Trophoblast cell (in vitro differentiated cells and primary cell): ENCODE measurements around the gene RAD51B.
A peak's percentile ranks its signal among the peaks of the same experiment; 100 is the strongest.

Experiments used
- DNase-seq, 2 donors: peaks; one replicate each; pipeline ENCODE4 v3.0.0-alpha.2; 2016
- H2AFZ ChIP-seq: 2 replicates; pipeline ENCODE4 v1.6.1; 2013; ENCODE audit warnings: low read length, moderate library complexity, mild to moderate bottlenecking; ENCODE audit not compliant: insufficient read depth, poor library complexity
- H2AK5ac ChIP-seq: 2 replicates; pipeline ENCODE4 v1.6.1; 2013; ENCODE audit warnings: mild to moderate bottlenecking, low read length
- H2BK120ac ChIP-seq: 2 replicates; pipeline ENCODE4 v1.6.1; 2013; ENCODE audit warnings: low read length, mild to moderate bottlenecking, moderate library complexity; ENCODE audit not compliant: insufficient read depth, poor library complexity
- H2BK12ac ChIP-seq: 2 replicates; pipeline ENCODE4 v1.6.1; 2013; ENCODE audit warnings: mild to moderate bottlenecking, low read length, moderate library complexity
- H2BK5ac ChIP-seq: 2 replicates; pipeline ENCODE4 v1.6.1; 2013; ENCODE audit warnings: low read length, low read depth, moderate library complexity, mild to moderate bottlenecking; ENCODE audit not compliant: poor library complexity
- H3K14ac ChIP-seq: 2 replicates; pipeline ENCODE4 v1.6.1; 2013; ENCODE audit warnings: mild to moderate bottlenecking, low read length
- H3K18ac ChIP-seq: 2 replicates; pipeline ENCODE4 v1.6.1; 2013; ENCODE audit warnings: mild to moderate bottlenecking, low read length
- H3K23ac ChIP-seq: 2 replicates; pipeline ENCODE4 v1.6.1; 2013; ENCODE audit warnings: low read length
- H3K27ac ChIP-seq: 2 replicates; pipeline ENCODE4 v1.5.1; 2013; ENCODE audit warnings: low read depth, mild to moderate bottlenecking, inconsistent platforms, low read length, moderate library complexity
- H3K27me3 ChIP-seq: 2 replicates; pipeline ENCODE4 v1.6.1; 2013; ENCODE audit warnings: inconsistent platforms, mild to moderate bottlenecking, low read length, moderate library complexity; ENCODE audit not compliant: insufficient read depth
- H3K36me3 ChIP-seq, 2 experiments: 1 replicate in 1 of 2; 2 replicates in 1 of 2; pipeline ENCODE4 v1.6.1; 2013; ENCODE audit warnings: low read length in 2 of 2, mild to moderate bottlenecking in 2 of 2, moderate library complexity in 1 of 2; ENCODE audit not compliant: insufficient read depth in 2 of 2, control insufficient read depth in 1 of 2
- H3K4ac ChIP-seq: 2 replicates; pipeline ENCODE4 v1.6.1; 2013; ENCODE audit warnings: low read depth, mild to moderate bottlenecking, low read length, moderate library complexity
- H3K4me1 ChIP-seq, 2 experiments: 1 replicate in 1 of 2; 2 replicates in 1 of 2; pipeline ENCODE4 v1.6.1; 2013; ENCODE audit warnings: low read length in 2 of 2, mild to moderate bottlenecking in 2 of 2, moderate library complexity in 1 of 2; ENCODE audit not compliant: insufficient read depth in 2 of 2, control insufficient read depth in 1 of 2
- H3K4me2 ChIP-seq: 2 replicates; pipeline ENCODE4 v1.6.1; 2013; ENCODE audit warnings: inconsistent platforms, mild to moderate bottlenecking, low read length, moderate library complexity
- H3K4me3 ChIP-seq: 2 replicates; pipeline ENCODE4 v1.5.1; 2013; ENCODE audit warnings: mild to moderate bottlenecking, low read depth, low read length, inconsistent platforms
- H3K79me1 ChIP-seq: one replicate; pipeline ENCODE4 v1.6.1; 2013; ENCODE audit warnings: low read length
- H3K79me2 ChIP-seq: 2 replicates; pipeline ENCODE4 v1.6.1; 2013; ENCODE audit warnings: low read length, mild to moderate bottlenecking; ENCODE audit not compliant: control insufficient read depth, insufficient read depth, poor library complexity
- H3K9ac ChIP-seq: 2 replicates; pipeline ENCODE4 v1.6.1; 2013; ENCODE audit warnings: mild to moderate bottlenecking, low read length
- H3K9me3 ChIP-seq: 2 replicates; pipeline ENCODE4 v1.6.1; 2013; ENCODE audit warnings: low read depth, mild to moderate bottlenecking, control low read depth, inconsistent platforms, low read length; ENCODE audit not compliant: insufficient read depth
- H4K12ac ChIP-seq: 2 replicates; pipeline ENCODE4 v1.6.1; 2013; ENCODE audit warnings: low read depth, mild to moderate bottlenecking, low read length, moderate library complexity
- H4K8ac ChIP-seq: 2 replicates; pipeline ENCODE4 v1.6.1; 2013; ENCODE audit warnings: low read depth, mild to moderate bottlenecking, low read length, moderate library complexity
- H4K91ac ChIP-seq: one replicate; pipeline ENCODE4 v1.6.1; 2013; ENCODE audit warnings: low read depth, mild to moderate bottlenecking, low read length, moderate library complexity
- WGBS: extraction: QIAGEN DNeasy Blood & Tissue Kit; methylation state at CpG from one replicate; pipeline ENCODE4 v1.1.7; 2013; ENCODE audit warnings: missing lambda C conversion rate; ENCODE audit not compliant: insufficient read length, insufficient coverage; ENCODE audit errors: extremely low coverage; 5-methylcytosine and 5-hydroxymethylcytosine counted together

Gene RAD51B

DNA sequence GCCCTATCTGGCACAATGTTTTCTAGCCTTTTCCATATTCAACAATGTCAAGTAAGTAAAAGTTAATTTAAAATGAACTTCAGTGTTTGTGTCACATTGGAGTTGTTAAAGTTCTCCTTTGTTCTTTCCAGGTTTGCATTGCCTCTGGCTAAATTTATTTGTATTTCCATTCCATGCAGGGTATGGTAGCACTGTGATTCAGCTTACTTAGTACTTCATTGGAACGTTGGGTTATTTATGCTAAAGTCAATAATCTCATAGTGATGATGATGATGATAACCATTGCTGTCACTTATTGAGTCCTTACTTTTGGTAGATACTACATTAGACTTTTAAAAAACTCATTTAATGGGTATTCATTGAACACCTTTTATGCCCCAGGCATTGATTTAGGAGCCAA, 286.9 kb downstream of the RAD51B start:
- Histone ChIP-seq H4K91ac (no peak overlapping the region), H2BK120ac (no peak overlapping the region), H3K14ac (no peak overlapping the region), H3K27ac (no peak overlapping the region), H3K9me3 (peaks cover 5% of the 10 kb centered on the region), H2BK5ac (no peak overlapping the region), H4K12ac (no peak overlapping the region), H3K9ac (no peak overlapping the region), H3K36me3 (peaks cover 3 to 5% of the 10 kb centered on the region in 2 experiments), H3K4ac (no peak overlapping the region), H2BK12ac (no peak overlapping the region), H3K18ac (no peak overlapping the region), H3K4me3 (no peak overlapping the region), H2AK5ac (no peak overlapping the region), H3K79me1 (peaks cover 4% of the 10 kb centered on the region), H4K8ac (no peak overlapping the region), H3K27me3 (no peaks in the 10 kb centered on the region), H3K23ac (no peak overlapping the region), H2AFZ (no peak overlapping the region), H3K79me2 (no peaks in the 10 kb centered on the region), H3K4me1 (peaks cover 0 to 2% of the 10 kb centered on the region in 2 experiments), H3K4me2 (no peak overlapping the region)
- WGBS, result no CpG with 5 or more reads among the region's 1 CpG
- no peak for DNase-seq

- Histone ChIP-seq H3K79me1 (peaks cover 5% of the 10 kb centered on the region), H3K9ac (no peak overlapping the region)
These were observed 287.3 kb downstream of the RAD51B start for GRCh38 chr14:68106905-68107304.

GRCh38 chr14:68109132-68109900, 289.7 kb downstream of the RAD51B start:
- DNase-seq, result no peak
- Histone ChIP-seq H3K4me2 (no peak overlapping the region), H2BK120ac (peak overlapping the region; percentile 63), H3K4me1 (peaks cover 0 to 2% of the 10 kb centered on the region in 2 experiments), H3K14ac (no peak overlapping the region), H3K79me2 (no peaks in the 10 kb centered on the region), H2BK12ac (no peak overlapping the region), H4K8ac (peak overlapping the region; percentile 74), H2AK5ac (no peak overlapping the region), H4K91ac (peak overlapping the region; percentile 73), H3K36me3 (no peaks in the 10 kb centered on the region), H3K27ac (peak overlapping the region; percentile 73), H3K18ac (no peak overlapping the region), H3K9me3 (no peaks in the 10 kb centered on the region), H4K12ac (no peak overlapping the region), H3K4me3 (no peak overlapping the region), H2AFZ (no peak overlapping the region), H3K4ac (peak overlapping the region; percentile 58), H3K9ac (no peak overlapping the region), H3K27me3 (no peaks in the 10 kb centered on the region), H3K23ac (no peak overlapping the region), H3K79me1 (peaks cover 3% of the 10 kb centered on the region), H2BK5ac (peak overlapping the region; percentile 82)
- WGBS, result no CpG with 5 or more reads among the region's 4 CpGs

More at GRCh38 chr14:68106905-68107304, 287.3 kb downstream of the RAD51B start:
- no peak overlapping the region for H3K4me2 ChIP-seq
- H3K4ac ChIP-seq, result no peak overlapping the region
- no peak overlapping the region for H3K14ac ChIP-seq
- H4K8ac ChIP-seq, result no peak overlapping the region
- H3K18ac ChIP-seq, result no peak overlapping the region
- no peaks in the 10 kb centered on the region for H3K27me3 ChIP-seq
- no CpG with 5 or more reads among the region's 2 CpGs for WGBS
- H4K12ac ChIP-seq, result no peak overlapping the region
- H3K23ac ChIP-seq, result no peak overlapping the region
- no peak overlapping the region for H2AK5ac ChIP-seq
- no peaks in the 10 kb centered on the region for H3K79me2 ChIP-seq
- no peak overlapping the region for H2AFZ ChIP-seq
- peaks cover 2 to 3% of the 10 kb centered on the region in 2 experiments for H3K36me3 ChIP-seq
- H2BK5ac ChIP-seq, result no peak overlapping the region
- H2BK120ac ChIP-seq, result no peak overlapping the region
- DNase-seq, result no peak
- H3K9me3 ChIP-seq, result peaks cover 2% of the 10 kb centered on the region
- no peak overlapping the region for H3K4me3 ChIP-seq
- no peak overlapping the region for H2BK12ac ChIP-seq
- H3K4me1 ChIP-seq, result peaks cover 0 to 2% of the 10 kb centered on the region in 2 experiments
- H3K27ac ChIP-seq, result no peak overlapping the region
- no peak overlapping the region for H4K91ac ChIP-seq

GRCh38 chr14:68111097-68111852, 291.7 kb downstream of the RAD51B start:
- H2BK5ac ChIP-seq, result no peak overlapping the region
- H3K14ac ChIP-seq, result no peak overlapping the region
- no peak overlapping the region for H2BK120ac ChIP-seq
- H3K36me3 ChIP-seq, result no peaks in the 10 kb centered on the region
- no peaks in the 10 kb centered on the region for H3K27me3 ChIP-seq
- no peak overlapping the region for H3K9ac ChIP-seq
- H3K4ac ChIP-seq, result no peak overlapping the region
- no peak overlapping the region for H3K4me3 ChIP-seq
- no peak for DNase-seq
- no peak overlapping the region for H3K4me2 ChIP-seq
- H3K79me1 ChIP-seq, result peaks cover 3% of the 10 kb centered on the region
- no CpG with 5 or more reads among the region's 5 CpGs for WGBS
- peaks cover 0 to 2% of the 10 kb centered on the region in 2 experiments for H3K4me1 ChIP-seq
- H3K18ac ChIP-seq, result no peak overlapping the region
- H3K27ac ChIP-seq, result no peak overlapping the region
- H3K23ac ChIP-seq, result no peak overlapping the region
- no peak overlapping the region for H2AFZ ChIP-seq
- no peak overlapping the region for H4K8ac ChIP-seq
- H4K91ac ChIP-seq, result peak overlapping the region; percentile 2
- no peak overlapping the region for H4K12ac ChIP-seq
- no peaks in the 10 kb centered on the region for H3K79me2 ChIP-seq
- no peak overlapping the region for H2BK12ac ChIP-seq
- H2AK5ac ChIP-seq, result no peak overlapping the region
- no peaks in the 10 kb centered on the region for H3K9me3 ChIP-seq
